Measurements from ENCODE around the gene IRX4.

DNA sequence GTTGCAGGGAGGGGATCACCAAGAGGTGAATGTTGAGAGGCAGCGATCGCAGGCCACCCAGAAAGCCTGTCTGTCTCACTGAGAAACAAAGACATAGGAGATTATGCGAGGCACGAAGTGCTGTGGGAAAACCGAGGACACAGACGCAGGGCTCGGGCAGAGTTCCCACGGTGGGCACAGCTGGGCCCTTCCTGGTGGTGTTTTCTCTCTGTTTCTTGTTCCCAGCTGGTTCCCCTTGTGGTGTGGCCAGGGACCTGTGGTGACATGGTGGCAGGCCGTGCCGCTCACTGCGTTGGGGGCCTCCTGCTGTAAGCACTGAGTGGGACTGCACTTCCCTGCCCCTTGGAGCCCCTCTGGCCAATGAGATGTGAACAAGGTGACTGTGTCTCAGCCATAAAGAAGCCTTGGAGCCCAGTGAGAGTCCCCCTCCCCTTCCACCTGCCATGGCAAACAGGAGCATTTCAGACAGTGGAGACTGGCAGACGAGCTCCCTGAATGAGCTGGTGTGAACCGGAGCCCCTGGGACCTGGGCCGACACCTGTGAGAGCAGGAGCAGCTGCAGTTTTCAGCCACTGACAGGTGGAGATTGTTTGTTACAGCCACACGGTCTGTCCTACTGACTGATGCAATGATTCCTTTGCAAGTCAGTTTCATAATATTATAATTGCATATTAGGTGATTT lies 13.2 kb upstream of the IRX4 start:
- TF ChIP-seq, protein P1, sequence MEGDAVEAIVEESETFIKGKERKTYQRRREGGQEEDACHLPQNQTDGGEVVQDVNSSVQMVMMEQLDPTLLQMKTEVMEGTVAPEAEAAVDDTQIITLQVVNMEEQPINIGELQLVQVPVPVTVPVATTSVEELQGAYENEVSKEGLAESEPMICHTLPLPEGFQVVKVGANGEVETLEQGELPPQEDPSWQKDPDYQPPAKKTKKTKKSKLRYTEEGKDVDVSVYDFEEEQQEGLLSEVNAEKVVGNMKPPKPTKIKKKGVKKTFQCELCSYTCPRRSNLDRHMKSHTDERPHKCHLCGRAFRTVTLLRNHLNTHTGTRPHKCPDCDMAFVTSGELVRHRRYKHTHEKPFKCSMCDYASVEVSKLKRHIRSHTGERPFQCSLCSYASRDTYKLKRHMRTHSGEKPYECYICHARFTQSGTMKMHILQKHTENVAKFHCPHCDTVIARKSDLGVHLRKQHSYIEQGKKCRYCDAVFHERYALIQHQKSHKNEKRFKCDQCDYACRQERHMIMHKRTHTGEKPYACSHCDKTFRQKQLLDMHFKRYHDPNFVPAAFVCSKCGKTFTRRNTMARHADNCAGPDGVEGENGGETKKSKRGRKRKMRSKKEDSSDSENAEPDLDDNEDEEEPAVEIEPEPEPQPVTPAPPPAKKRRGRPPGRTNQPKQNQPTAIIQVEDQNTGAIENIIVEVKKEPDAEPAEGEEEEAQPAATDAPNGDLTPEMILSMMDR (IDR thresholded peaks at IDR 0.05): no peak
- no peak for TF ChIP-seq POLR2A (IDR thresholded peaks at IDR 0.05)
- no peak for TF ChIP-seq POLR2AphosphoS5 (IDR thresholded peaks at IDR 0.05)
